ENCODE data around the gene HDAC10.
"Not testable (repeated sequence)": the region's sequence is repeated elsewhere in the genome, so short reads cannot be mapped to it uniquely, and the experiment has no call there.

Gene HDAC10

GRCh38 chr22:50218153-50218995 is 32.7 kb downstream of the HDAC10 start:
- FAIRE-seq (no peak), DNase-seq (ENCODE audit: low spot score) (no peak)

DNA sequence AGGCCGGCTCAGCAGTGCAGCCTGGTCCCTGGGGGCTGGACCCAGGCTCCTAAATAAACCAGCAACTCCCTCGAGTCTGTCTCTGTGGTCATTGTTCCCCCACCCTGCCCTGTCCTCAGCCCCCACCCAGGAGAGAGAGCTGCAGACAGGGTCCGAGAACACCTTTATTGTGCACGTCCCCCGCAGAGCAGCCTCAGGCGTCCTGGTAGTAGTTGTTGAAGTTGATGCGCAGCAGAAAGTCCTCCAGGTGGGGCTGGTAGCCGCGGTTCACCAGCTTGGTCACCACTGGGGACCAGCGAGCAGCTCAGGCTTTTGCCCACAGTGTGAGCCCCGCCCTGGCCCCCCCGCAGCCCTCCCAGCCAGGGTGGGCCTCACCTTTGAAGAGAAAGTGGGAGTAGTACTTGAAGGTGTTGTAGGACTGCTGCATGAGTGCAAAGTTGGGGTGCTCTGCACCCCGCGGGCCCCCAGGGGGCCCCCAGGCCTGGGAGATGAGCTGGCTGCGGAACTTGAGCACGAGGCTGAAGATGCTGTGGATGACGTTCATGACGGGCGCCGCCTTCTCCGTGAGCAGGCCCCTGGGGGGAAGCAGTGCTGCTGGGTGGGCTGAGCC is 33.4 kb downstream of the HDAC10 start:
- DNase-seq (ENCODE audit: low spot score) = no peak
- no peak for FAIRE-seq

DNA sequence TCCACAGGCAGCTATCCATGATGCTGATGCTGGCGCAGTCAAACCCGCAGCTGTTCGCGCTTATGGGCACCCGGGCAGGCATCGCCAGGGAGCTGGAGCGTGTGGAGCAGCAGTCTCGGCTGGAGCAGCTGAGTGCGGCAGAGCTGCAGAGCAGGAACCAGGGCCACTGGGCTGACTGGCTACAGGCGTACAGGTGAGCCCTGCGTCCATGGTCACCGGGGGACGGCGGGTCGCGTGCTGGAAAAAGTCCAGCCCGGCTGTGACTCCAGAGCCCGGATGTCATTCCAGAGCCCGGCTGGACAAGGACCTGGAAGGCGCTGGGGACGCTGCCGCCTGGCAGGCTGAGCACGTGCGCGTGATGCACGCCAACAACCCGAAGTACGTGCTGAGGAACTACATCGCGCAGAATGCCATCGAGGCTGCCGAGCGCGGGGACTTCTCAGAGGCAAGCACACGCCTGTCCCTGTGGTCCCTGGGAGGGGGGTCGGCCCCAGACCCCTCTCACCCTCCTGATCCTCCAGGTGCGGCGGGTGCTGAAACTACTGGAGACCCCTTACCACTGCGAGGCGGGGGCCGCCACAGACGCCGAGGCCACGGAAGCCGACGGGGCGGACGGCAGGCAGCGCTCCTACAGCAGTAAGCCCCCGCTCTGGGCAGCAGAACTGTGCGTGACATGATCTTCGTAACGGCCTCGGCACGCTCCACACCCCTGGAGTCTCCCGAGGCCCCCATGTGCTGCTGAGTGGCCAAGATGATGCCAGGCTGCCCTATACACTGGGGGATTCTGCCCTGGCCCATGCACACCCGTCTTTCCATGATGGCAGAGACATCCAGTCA is 34.2 kb downstream of the HDAC10 start:
- no peak for FAIRE-seq

GRCh38 chr22:50216055-50216683 is 34.9 kb downstream of the HDAC10 start:
- DNase-seq (ENCODE audit: low spot score) (no peak), FAIRE-seq (no peak)

More for the DNA sequence above, 34.2 kb downstream of the HDAC10 start:
- DNase-seq (ENCODE audit: low spot score) = no peak

- DNase-seq (ENCODE audit: low spot score) = no peak
Observed at GRCh38 chr22:50215297-50216054, 35.6 kb downstream of the HDAC10 start.

GRCh38 chr22:50213263-50213662 is 37.8 kb downstream of the HDAC10 start:
- no peak for FAIRE-seq
- DNase-seq (ENCODE audit: low spot score) = no peak

More at GRCh38 chr22:50215297-50216054, 35.6 kb downstream of the HDAC10 start:
- no peak for FAIRE-seq

- DNase-seq (ENCODE audit: low spot score) (no peak), FAIRE-seq (no peak)
Observed at GRCh38 chr22:50211147-50211546, 39.9 kb downstream of the HDAC10 start.

GRCh38 chr22:50210378-50211139 is 40.5 kb downstream of the HDAC10 start:
- FAIRE-seq (no peak), DNase-seq (ENCODE audit: low spot score) (no peak)

GRCh38 chr22:50209893-50210292 is 41.2 kb downstream of the HDAC10 start:
- DNase-seq (ENCODE audit: low spot score) = peak; percentile 24
- FAIRE-seq = no peak

- FAIRE-seq = no peak
- no peak for DNase-seq (ENCODE audit: low spot score)
Observed at GRCh38 chr22:50208939-50209892, 41.8 kb downstream of the HDAC10 start.

- no peak for DNase-seq (ENCODE audit: low spot score)
- FAIRE-seq = no peak
Observed at GRCh38 chr22:50208430-50208938, 42.6 kb downstream of the HDAC10 start.

- no peak for DNase-seq (ENCODE audit: low spot score)
- no peak for FAIRE-seq
Observed at GRCh38 chr22:50207383-50208140, 43.5 kb downstream of the HDAC10 start.

DNA sequence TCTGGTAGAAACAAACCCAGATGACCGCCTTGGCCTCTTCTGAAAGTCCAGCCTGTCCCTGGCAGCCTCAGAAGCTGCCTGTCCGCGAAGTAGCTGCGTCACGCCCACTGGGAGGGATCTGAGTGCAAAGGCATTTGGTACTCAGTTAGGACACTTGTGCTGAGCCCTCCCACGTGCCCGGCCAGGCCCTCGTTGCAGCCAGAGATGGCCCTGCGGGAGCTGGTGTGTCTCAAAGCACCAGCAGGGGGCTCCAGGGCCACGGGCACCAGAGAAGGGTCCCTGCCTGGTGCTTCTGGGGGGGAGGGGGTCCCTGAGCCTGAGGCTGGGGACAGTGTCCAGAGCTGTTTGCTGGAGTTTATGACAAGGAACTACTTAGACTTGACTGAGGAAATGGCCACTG is 44.5 kb downstream of the HDAC10 start:
- DNase-seq (ENCODE audit: low spot score) (no peak), FAIRE-seq (no peak)

DNA sequence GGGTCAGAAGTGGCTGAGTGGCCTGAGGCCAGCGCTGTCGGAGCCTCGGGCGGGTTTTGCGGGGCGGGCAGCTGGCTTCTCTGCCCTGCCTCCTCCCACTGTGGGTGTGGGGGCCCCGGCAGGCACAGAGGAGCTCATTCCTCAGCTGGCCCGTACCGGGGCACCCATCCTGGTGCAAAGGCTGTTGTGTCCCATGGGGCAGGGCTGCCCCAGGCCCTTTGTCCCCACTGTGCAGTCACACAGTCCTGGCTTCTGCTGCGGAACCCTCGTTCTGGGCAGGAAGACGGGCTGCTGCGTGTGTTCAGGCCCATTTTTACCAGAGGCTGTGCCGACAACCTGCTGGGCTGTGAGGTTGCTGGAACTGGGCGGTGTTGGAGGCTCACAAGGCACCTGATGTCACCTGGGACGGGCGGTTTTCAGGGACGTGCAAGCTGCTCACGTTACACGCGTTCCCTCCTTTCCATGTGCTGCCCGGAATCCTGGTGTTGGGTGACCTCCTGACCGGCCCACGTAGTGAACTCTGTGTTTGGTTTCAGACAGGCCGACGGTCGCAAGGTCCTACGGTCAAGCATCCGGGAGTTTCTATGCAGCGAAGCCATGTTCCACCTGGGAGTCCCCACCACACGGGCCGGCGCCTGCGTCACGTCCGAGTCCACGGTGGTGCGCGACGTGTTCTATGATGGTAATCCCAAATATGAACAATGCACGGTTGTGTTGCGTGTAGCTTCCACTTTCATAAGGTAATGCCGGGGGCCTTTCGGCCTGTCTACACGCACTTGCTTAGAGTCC is 45.1 kb downstream of the HDAC10 start:
- DNase-seq (ENCODE audit: low spot score) (no peak), FAIRE-seq (no peak)

DNA sequence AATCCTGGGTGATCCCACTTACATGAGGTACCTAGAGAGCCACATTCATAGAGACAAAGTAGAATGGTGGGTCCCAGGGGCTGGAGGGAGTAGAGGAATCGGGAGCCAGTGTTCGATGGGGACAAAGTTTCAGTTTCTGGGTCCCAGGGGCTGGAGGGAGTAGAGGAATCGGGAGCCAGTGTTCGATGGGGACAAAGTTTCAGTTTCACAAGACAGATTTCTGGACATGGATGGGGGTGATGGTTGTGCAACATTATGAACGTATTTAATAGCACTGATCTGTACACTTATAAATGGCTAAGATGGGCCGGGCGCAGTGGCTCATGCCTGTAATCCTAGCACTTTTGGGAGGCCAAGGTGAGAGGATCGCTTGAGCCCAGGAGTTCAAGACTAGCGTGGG is 46.1 kb downstream of the HDAC10 start:
- not testable (repeated sequence) for DNase-seq (ENCODE audit: low spot score); FAIRE-seq

- no peak for DNase-seq (ENCODE audit: low spot score)
- FAIRE-seq = no peak
Observed at GRCh38 chr22:50204571-50204970, 46.5 kb downstream of the HDAC10 start.

GRCh38 chr22:50203288-50203687 is 47.8 kb downstream of the HDAC10 start:
- FAIRE-seq (no peak), DNase-seq (ENCODE audit: low spot score) (no peak)
